ENCODE data around the gene MACROH2A1.

- no peak for TF ChIP-seq CTCF (IDR thresholded peaks at IDR 0.05)
- no peak for TF ChIP-seq EP300 (IDR thresholded peaks at IDR 0.05)
These were observed 38.4 kb upstream of the MACROH2A1 start for GRCh38 chr5:135437422-135437795.
